ENCODE data around the gene PLCH1. TPM values are rescaled to one million over a fixed set of nuclear protein-coding genes. Genes with fewer than 3 reads are reported as not detected.

PLCH1 gene
- total and polyA plus RNA-seq, 2 donors (not counting 1 experiment from before 2014, with no cell fraction given), result 0.27 TPM; not detected in 1

DNA sequence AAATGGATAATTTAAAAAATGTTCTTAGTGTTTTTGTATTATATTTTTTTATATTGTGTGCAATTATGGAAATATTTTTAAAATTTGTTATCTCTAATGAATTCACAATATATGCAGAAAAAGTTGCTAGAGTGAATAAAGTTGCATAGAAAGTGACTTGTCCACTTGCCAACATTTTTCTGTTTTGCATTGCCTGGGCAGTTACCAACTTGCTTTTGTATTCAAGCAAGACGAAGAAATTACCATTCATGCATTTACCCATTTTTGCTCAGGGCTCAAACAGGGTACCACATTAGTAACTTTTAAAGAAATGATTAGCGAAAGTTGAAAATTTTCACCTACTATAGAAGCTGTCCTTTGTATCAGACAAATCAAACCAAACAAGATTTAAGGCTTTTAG is 298.5 kb downstream of the PLCH1 start:
- WGBS (ENCODE audit: insufficient coverage), result no CpG with 5 or more reads among the region's 2 CpGs
- H3K79me2 ChIP-seq (ENCODE audit: control insufficient read depth, insufficient read depth, low read length), result no peaks in the 10 kb centered on the region
- H3K4me1 Mint-ChIP-seq, result no peaks in the 10 kb centered on the region
- intact Hi-C loops (cut with micrococcal nuclease), result no loop called here
- no peak overlapping the region for H3K27ac Mint-ChIP-seq
- DNase-seq (no peak), ATAC-seq (ENCODE audit: low read depth) (no peak)
- no peak overlapping the region for H3K9ac ChIP-seq (ENCODE audit: low read length)
- H3K4me1 ChIP-seq (ENCODE audit: control insufficient read depth in 2 of 2, insufficient read depth in 2 of 2, low read length in 2 of 2), result no peaks in the 10 kb centered on the region
- no peak overlapping the region for H3K4me2 ChIP-seq (replicated peaks; ENCODE audit: low read depth, low read length, poor library complexity, severe bottlenecking)
- H3K27me3 ChIP-seq (replicated peaks in 1 of 4; ENCODE audit: control extremely low read depth in 1 of 4, control insufficient read depth in 3 of 4, insufficient read depth in 4 of 4, low read length in 3 of 4), result no peaks in the 10 kb centered on the region
- ChIA-PET CTCF (no interaction called here), POLR2A (no interaction called here)
- no peaks in the 10 kb centered on the region for H3K9me3 Mint-ChIP-seq (ENCODE audit: insufficient read depth)
- H2AFZ ChIP-seq (ENCODE audit: insufficient read depth, low read depth, low read length, poor library complexity, severe bottlenecking), result no peak overlapping the region
- no peaks in the 10 kb centered on the region for H4K20me1 ChIP-seq (ENCODE audit: control insufficient read depth, insufficient read depth, low read length, poor library complexity, severe bottlenecking)
- H3K36me3 ChIP-seq (replicated peaks in 1 of 2; ENCODE audit: control extremely low read depth in 1 of 2, control insufficient read depth in 1 of 2, extremely low read depth in 1 of 2, insufficient read depth in 2 of 2, low read length in 1 of 2), result no peaks in the 10 kb centered on the region
- TF ChIP-seq, protein P1, sequence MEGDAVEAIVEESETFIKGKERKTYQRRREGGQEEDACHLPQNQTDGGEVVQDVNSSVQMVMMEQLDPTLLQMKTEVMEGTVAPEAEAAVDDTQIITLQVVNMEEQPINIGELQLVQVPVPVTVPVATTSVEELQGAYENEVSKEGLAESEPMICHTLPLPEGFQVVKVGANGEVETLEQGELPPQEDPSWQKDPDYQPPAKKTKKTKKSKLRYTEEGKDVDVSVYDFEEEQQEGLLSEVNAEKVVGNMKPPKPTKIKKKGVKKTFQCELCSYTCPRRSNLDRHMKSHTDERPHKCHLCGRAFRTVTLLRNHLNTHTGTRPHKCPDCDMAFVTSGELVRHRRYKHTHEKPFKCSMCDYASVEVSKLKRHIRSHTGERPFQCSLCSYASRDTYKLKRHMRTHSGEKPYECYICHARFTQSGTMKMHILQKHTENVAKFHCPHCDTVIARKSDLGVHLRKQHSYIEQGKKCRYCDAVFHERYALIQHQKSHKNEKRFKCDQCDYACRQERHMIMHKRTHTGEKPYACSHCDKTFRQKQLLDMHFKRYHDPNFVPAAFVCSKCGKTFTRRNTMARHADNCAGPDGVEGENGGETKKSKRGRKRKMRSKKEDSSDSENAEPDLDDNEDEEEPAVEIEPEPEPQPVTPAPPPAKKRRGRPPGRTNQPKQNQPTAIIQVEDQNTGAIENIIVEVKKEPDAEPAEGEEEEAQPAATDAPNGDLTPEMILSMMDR (IDR thresholded peaks at IDR 0.05), result no peak
- no peak for TF ChIP-seq EZH2 (IDR thresholded peaks at IDR 0.05; ENCODE audit: borderline replicate concordance, insufficient read depth, low read depth, low read length, poor library complexity, severe bottlenecking)
- no peak overlapping the region for H3K4me3 Mint-ChIP-seq
- H3K27me3 Mint-ChIP-seq, result no peaks in the 10 kb centered on the region
- H3K27ac ChIP-seq (ENCODE audit: low read length in 2 of 2), result no peak overlapping the region
- no peak overlapping the region for H3K4me3 ChIP-seq (ENCODE audit: control extremely low read depth in 1 of 5, extremely low read depth in 1 of 5, insufficient read depth in 1 of 5, low read depth in 2 of 5, low read length in 4 of 5)
- H3K9me3 ChIP-seq (ENCODE audit: control extremely low read depth in 1 of 3, control insufficient read depth in 2 of 3, insufficient read depth in 1 of 3, low read length in 2 of 3), result no peaks in the 10 kb centered on the region

DNA sequence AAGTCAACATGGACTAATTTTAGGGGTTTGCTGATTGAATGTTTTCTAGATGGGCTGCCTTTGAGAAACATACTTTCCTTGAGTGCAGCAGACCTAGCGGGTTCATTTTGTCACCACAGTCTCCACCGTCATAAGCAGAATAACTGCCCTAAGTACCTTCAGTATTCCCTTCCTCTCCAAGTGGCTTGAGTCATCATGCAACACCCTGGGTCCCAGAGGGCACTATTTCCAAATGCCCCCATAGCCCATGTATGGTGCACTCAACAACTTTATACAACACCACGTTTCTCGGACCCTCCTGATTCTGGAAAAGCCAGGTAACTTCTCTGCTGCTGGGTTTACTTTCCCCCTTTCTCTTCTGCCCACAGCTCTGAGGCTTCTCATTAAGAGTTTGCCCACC is 300.1 kb downstream of the PLCH1 start:
- H3K9me3 ChIP-seq (ENCODE audit: control extremely low read depth in 1 of 3, control insufficient read depth in 2 of 3, insufficient read depth in 1 of 3, low read length in 2 of 3), result no peaks in the 10 kb centered on the region
- ChIA-PET POLR2A (no interaction called here), CTCF (no interaction called here)
- H3K9me3 Mint-ChIP-seq (ENCODE audit: insufficient read depth), result no peaks in the 10 kb centered on the region
- H2AFZ ChIP-seq (ENCODE audit: insufficient read depth, low read depth, low read length, poor library complexity, severe bottlenecking), result no peak overlapping the region
- DNase-seq, result no peak
- WGBS (ENCODE audit: insufficient coverage), result 98% methylated on average over 4 of the region's 4 CpGs
- no peak overlapping the region for H3K4me3 Mint-ChIP-seq
- no peaks in the 10 kb centered on the region for H3K27me3 ChIP-seq (replicated peaks in 1 of 4; ENCODE audit: control extremely low read depth in 1 of 4, control insufficient read depth in 3 of 4, insufficient read depth in 4 of 4, low read length in 3 of 4)
- H4K20me1 ChIP-seq (ENCODE audit: control insufficient read depth, insufficient read depth, low read length, poor library complexity, severe bottlenecking), result no peaks in the 10 kb centered on the region
- H3K4me1 ChIP-seq (ENCODE audit: control insufficient read depth in 2 of 2, insufficient read depth in 2 of 2, low read length in 2 of 2), result no peaks in the 10 kb centered on the region
- ATAC-seq (ENCODE audit: low read depth), result no peak
- H3K4me1 Mint-ChIP-seq, result no peaks in the 10 kb centered on the region
- no peak overlapping the region for H3K9ac ChIP-seq (ENCODE audit: low read length)
- no peaks in the 10 kb centered on the region for H3K36me3 ChIP-seq (replicated peaks in 1 of 2; ENCODE audit: control extremely low read depth in 1 of 2, control insufficient read depth in 1 of 2, extremely low read depth in 1 of 2, insufficient read depth in 2 of 2, low read length in 1 of 2)
- TF ChIP-seq, protein P1 (IDR thresholded peaks at IDR 0.05), result no peak
- TF ChIP-seq EZH2 (IDR thresholded peaks at IDR 0.05; ENCODE audit: borderline replicate concordance, insufficient read depth, low read depth, low read length, poor library complexity, severe bottlenecking), result no peak
- H3K4me2 ChIP-seq (replicated peaks; ENCODE audit: low read depth, low read length, poor library complexity, severe bottlenecking), result no peak overlapping the region
- intact Hi-C loops (cut with micrococcal nuclease), result no loop called here
- no peaks in the 10 kb centered on the region for H3K27me3 Mint-ChIP-seq
- no peaks in the 10 kb centered on the region for H3K79me2 ChIP-seq (ENCODE audit: control insufficient read depth, insufficient read depth, low read length)
- no peak overlapping the region for H3K27ac Mint-ChIP-seq
- no peak overlapping the region for H3K4me3 ChIP-seq (ENCODE audit: control extremely low read depth in 1 of 5, extremely low read depth in 1 of 5, insufficient read depth in 1 of 5, low read depth in 2 of 5, low read length in 4 of 5)
- H3K27ac ChIP-seq (ENCODE audit: low read length in 2 of 2), result no peak overlapping the region

Data from B cell (primary cell).